Vagina (tissue), 2 donors: ENCODE measurements around the gene CCDC13. TPM values are rescaled to one million over a fixed set of nuclear protein-coding genes. Genes with fewer than 3 reads are reported as not detected.

Experiments used
- DNase-seq, 2 donors: peaks; one replicate each; pipeline ENCODE4 v3.0.0-alpha.2; 2017; ENCODE audit errors: extremely low spot score in 2 of 2
- H3K27ac ChIP-seq: fragments of 200-600 bp; sonication (generic); one replicate; pipeline ENCODE4 v1.5.1; 2019
- H3K27me3 ChIP-seq: fragments of 200-600 bp; sonication (generic); one replicate; pipeline ENCODE4 v1.5.1; 2019
- H3K36me3 ChIP-seq, 2 donors: fragments of 200-600 bp; sonication (generic); one replicate each; pipeline ENCODE4 v1.5.1; 2017 to 2019
- H3K4me1 ChIP-seq: fragments of 200-600 bp; sonication (generic); one replicate; pipeline ENCODE4 v1.5.1; 2019
- H3K4me3 ChIP-seq, 2 donors: fragments of 200-600 bp; sonication (generic); 1 replicate in 1 of 2; 2 replicates in 1 of 2; pipeline ENCODE4 v1.5.1; 2016 to 2019
- H3K9me3 ChIP-seq: fragments of 200-600 bp; sonication (generic); one replicate; pipeline ENCODE4 v1.5.1; 2019
- POLR2A ChIP-seq, 2 donors: fragments of 450-650 bp; IDR thresholded peaks; one replicate each; pipeline ENCODE4 v1.6.1; 2017; ENCODE audit warnings: antibody characterized with exemption in 2 of 2, mild to moderate bottlenecking in 2 of 2, moderate library complexity in 2 of 2
- POLR2AphosphoS5 ChIP-seq, 2 donors: sonication (generic); formaldehyde crosslinking; IDR thresholded peaks; one replicate each; pipeline ENCODE4 v1.9.0; 2017; ENCODE audit warnings: antibody characterized with exemption in 2 of 2, mild to moderate bottlenecking in 2 of 2, low read depth in 1 of 2; ENCODE audit not compliant: insufficient read depth in 1 of 2
- intact Hi-C: fragments of 100-400 bp; cut with DNase I; formaldehyde crosslinking; loops from one replicate; pipeline ENCODE4 v1.15.1; 2023
- total RNA-seq: library from RNA; depleted of rRNA; stranded (reverse); fragments of >200 nt; gene quantifications from one replicate; pipeline ENCODE4 v1.2.3, GENCODE V29; 2016
- TF ChIP-seq, protein P1 (sequence below), 3 experiments: fragments of 450-650 bp in 2 of 3; fragments of 200-600 bp in 1 of 3; sonication (generic) in 1 of 3; IDR thresholded peaks; one replicate each; pipeline ENCODE4 v1.5.1; 2017 to 2019; ENCODE audit warnings: antibody characterized with exemption in 3 of 3, mild to moderate bottlenecking in 2 of 3, moderate library complexity in 2 of 3

Gene CCDC13
- total RNA-seq, 1 donor from 2014 or later, result 1.2 TPM

DNA sequence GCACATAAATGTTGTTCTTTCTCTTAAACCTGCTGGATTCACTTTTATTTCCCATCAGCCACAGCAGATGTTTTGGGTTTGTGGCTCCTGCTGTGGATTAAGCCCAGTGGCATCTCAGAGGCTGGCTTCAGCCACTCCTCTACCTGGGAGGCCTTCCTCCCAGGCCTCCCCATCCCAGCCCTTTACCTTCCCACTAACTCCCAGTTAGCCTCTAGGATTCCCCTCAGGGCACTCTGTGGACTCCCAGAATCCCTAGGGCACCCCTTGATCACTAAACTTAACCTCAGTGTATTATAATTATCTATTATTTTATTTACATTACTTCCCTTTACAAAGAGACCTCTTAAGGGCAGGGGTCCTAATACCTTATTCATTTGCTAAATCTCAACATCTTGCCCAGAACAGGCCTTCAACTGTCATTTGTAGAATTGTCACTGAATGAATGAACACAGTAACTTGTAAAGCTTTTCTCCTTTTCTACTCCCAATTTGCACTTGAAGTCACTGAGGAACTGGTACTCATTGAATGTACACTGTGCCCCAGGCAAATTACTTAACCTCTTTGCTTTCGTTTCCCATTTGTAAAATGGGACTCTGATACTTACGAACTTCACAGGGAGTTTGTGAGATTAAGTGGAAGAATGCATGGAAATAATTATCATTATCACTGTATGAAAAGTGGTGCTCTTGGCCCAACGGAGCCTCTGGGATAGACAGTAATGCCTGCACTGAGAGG is 8.3 kb downstream of the CCDC13 start:
- no peak for DNase-seq
- Histone ChIP-seq H3K4me3 (no peak overlapping the region), H3K27me3 (no peaks in the 10 kb centered on the region), H3K36me3 (no peaks in the 10 kb centered on the region), H3K9me3 (no peaks in the 10 kb centered on the region), H3K4me1 (no peaks in the 10 kb centered on the region), H3K27ac (no peak overlapping the region)
- intact Hi-C loops, result no loop called here
- no peak for TF ChIP-seq POLR2AphosphoS5 (IDR thresholded peaks at IDR 0.05; ENCODE audit: insufficient read depth in 1 of 2, low read depth in 1 of 2)
- TF ChIP-seq, protein P1, sequence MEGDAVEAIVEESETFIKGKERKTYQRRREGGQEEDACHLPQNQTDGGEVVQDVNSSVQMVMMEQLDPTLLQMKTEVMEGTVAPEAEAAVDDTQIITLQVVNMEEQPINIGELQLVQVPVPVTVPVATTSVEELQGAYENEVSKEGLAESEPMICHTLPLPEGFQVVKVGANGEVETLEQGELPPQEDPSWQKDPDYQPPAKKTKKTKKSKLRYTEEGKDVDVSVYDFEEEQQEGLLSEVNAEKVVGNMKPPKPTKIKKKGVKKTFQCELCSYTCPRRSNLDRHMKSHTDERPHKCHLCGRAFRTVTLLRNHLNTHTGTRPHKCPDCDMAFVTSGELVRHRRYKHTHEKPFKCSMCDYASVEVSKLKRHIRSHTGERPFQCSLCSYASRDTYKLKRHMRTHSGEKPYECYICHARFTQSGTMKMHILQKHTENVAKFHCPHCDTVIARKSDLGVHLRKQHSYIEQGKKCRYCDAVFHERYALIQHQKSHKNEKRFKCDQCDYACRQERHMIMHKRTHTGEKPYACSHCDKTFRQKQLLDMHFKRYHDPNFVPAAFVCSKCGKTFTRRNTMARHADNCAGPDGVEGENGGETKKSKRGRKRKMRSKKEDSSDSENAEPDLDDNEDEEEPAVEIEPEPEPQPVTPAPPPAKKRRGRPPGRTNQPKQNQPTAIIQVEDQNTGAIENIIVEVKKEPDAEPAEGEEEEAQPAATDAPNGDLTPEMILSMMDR (IDR thresholded peaks at IDR 0.05), result no peak
- TF ChIP-seq POLR2A (IDR thresholded peaks at IDR 0.05), result no peak

DNA sequence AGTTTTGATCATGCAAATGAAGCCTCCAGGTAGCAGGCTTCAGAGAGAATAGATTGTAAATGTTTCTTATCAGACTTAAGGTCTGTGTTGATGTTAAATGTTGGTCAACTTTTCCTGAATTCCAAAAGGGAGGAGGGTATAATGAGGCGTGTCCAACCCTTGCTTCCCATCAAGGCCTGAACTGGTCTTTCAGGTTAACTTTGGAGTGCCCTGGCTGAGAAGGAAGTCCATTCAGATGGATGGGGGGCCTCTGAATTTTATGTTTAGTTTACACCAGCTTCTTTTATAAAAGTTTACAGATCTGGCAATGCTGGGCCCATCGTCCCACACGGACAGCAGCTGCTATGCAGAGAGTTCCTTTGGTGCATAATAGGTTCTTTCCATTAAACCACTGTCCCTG is 8.9 kb downstream of the CCDC13 start:
- TF ChIP-seq POLR2A (IDR thresholded peaks at IDR 0.05), result no peak
- TF ChIP-seq POLR2AphosphoS5 (IDR thresholded peaks at IDR 0.05; ENCODE audit: insufficient read depth in 1 of 2, low read depth in 1 of 2), result no peak
- TF ChIP-seq, protein P1 (IDR thresholded peaks at IDR 0.05), result no peak
- H3K9me3 ChIP-seq, result no peaks in the 10 kb centered on the region
- H3K27ac ChIP-seq, result no peak overlapping the region
- intact Hi-C loops, result no loop called here
- no peak for DNase-seq
- no peak overlapping the region for H3K4me3 ChIP-seq
- H3K27me3 ChIP-seq, result no peaks in the 10 kb centered on the region
- no peaks in the 10 kb centered on the region for H3K4me1 ChIP-seq
- no peaks in the 10 kb centered on the region for H3K36me3 ChIP-seq

DNA sequence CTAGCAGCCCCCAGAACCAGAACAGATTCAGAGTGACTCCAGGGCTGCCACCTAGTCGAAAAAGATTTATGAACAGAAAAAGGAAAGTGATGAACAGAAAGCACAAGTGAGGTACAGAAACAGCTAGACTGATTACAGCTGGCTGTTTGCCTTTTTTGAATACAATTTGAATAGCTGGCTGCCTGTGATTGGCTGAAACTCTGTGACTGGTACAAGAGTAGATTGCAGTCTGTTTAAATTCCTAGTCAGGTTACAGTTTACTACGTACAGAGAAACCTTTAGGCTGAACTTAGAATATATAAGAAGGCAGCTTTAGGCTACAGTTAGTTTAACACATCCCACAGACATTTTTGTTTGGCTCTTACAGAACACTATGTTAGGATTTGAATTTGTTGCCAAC is 10.0 kb downstream of the CCDC13 start:
- TF ChIP-seq POLR2AphosphoS5 (IDR thresholded peaks at IDR 0.05; ENCODE audit: insufficient read depth in 1 of 2, low read depth in 1 of 2) (no peak), POLR2A (IDR thresholded peaks at IDR 0.05) (no peak)
- TF ChIP-seq, protein P1 (IDR thresholded peaks at IDR 0.05), result no peak
- Histone ChIP-seq H3K36me3 (no peaks in the 10 kb centered on the region), H3K27ac (no peak overlapping the region), H3K4me3 (no peak overlapping the region), H3K4me1 (no peaks in the 10 kb centered on the region), H3K27me3 (no peaks in the 10 kb centered on the region), H3K9me3 (no peaks in the 10 kb centered on the region)
- intact Hi-C loops, result no loop called here
- no peak for DNase-seq

DNA sequence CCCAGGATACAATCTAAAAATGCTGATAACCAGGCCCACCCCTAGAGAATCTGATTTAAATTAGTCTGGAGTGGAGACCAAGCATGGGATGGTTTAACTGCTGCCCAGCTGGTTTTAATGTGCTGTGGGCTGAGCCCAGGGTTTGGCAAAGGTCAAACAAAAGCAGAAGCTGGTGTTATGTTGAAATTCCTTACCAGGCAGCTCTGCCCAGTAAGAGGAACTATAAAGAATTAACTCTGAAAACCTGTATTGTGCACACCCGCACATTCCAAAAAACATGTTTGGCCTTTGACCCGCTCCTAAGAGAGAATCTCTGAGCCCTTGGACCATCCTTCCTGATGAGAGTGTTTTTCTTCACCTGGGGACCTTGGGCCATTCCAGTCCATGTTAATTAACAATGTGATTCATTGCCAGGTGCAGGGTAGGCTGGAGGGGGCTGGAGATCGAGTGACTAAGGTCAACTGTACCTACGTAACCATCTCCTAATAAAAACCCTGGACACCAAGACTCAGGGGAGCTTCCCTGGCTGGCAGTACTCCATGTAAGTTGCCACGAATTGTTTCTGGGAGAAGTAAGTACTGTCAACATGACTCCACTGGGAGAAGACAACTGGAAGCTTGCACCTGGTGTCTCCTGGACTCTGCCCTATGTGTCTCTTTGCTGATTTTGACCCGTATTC is 10.9 kb downstream of the CCDC13 start:
- no peak for DNase-seq

More for the DNA sequence above, 10.9 kb downstream of the CCDC13 start:
- Histone ChIP-seq H3K4me3 (no peak overlapping the region), H3K36me3 (no peaks in the 10 kb centered on the region), H3K27me3 (no peaks in the 10 kb centered on the region), H3K27ac (no peak overlapping the region), H3K9me3 (no peaks in the 10 kb centered on the region), H3K4me1 (no peaks in the 10 kb centered on the region)
- intact Hi-C loops, result no loop called here
- TF ChIP-seq POLR2A (IDR thresholded peaks at IDR 0.05) (no peak), POLR2AphosphoS5 (IDR thresholded peaks at IDR 0.05; ENCODE audit: insufficient read depth in 1 of 2, low read depth in 1 of 2) (no peak)
- TF ChIP-seq, protein P1 (IDR thresholded peaks at IDR 0.05), result no peak
